GM12873 (cell line): ENCODE data around the gene BATF3.

ENCODE experiments used
- CTCF ChIP-seq: IDR thresholded peaks from 2 replicates; pipeline ENCODE4 v1.5.1; 2012; ENCODE audit warnings: low read depth, mild to moderate bottlenecking, moderate library complexity, low read length, control low read depth; ENCODE audit not compliant: insufficient read depth; ENCODE audit errors: missing control alignments

Gene BATF3

GRCh38 chr1:212648431-212648830 lies 51.2 kb downstream of the BATF3 start:
- TF ChIP-seq CTCF = no peak

- TF ChIP-seq CTCF = no peak
Observed at GRCh38 chr1:212647004-212647403, 52.6 kb downstream of the BATF3 start.

GRCh38 chr1:212646588-212646987 lies 53.1 kb downstream of the BATF3 start:
- TF ChIP-seq CTCF = no peak

- TF ChIP-seq CTCF = no peak
Observed at GRCh38 chr1:212645546-212646543, 53.8 kb downstream of the BATF3 start.

GRCh38 chr1:212644866-212645545 lies 54.6 kb downstream of the BATF3 start:
- TF ChIP-seq CTCF = no peak

GRCh38 chr1:212643877-212644276 lies 55.8 kb downstream of the BATF3 start:
- no peak for TF ChIP-seq CTCF

- TF ChIP-seq CTCF = no peak
Observed at GRCh38 chr1:212641956-212642355, 57.7 kb downstream of the BATF3 start.
